Measurements from ENCODE around the gene STAB1.

- TF ChIP-seq CTCF (IDR thresholded peaks at IDR 0.05) (no peak), POLR2A (IDR thresholded peaks at IDR 0.05) (no peak), POLR2AphosphoS5 (IDR thresholded peaks at IDR 0.05) (no peak)
Observed at GRCh38 chr3:52463416-52463815, 31.7 kb upstream of the STAB1 start.

Measured in breast epithelium (tissue), 3 donors.